ENCODE measurements around the gene GRN. TPM values are rescaled to one million over a fixed set of nuclear protein-coding genes. Genes with fewer than 3 reads are reported as not detected.
A peak's percentile ranks its signal among the peaks of the same experiment; 100 is the strongest.
"Not testable (repeated sequence)": the region's sequence is repeated elsewhere in the genome, so short reads cannot be mapped to it uniquely, and the experiment has no call there.

The GRN gene
- total RNA-seq, 1 donor from 2014 or later: 169 TPM

DNA sequence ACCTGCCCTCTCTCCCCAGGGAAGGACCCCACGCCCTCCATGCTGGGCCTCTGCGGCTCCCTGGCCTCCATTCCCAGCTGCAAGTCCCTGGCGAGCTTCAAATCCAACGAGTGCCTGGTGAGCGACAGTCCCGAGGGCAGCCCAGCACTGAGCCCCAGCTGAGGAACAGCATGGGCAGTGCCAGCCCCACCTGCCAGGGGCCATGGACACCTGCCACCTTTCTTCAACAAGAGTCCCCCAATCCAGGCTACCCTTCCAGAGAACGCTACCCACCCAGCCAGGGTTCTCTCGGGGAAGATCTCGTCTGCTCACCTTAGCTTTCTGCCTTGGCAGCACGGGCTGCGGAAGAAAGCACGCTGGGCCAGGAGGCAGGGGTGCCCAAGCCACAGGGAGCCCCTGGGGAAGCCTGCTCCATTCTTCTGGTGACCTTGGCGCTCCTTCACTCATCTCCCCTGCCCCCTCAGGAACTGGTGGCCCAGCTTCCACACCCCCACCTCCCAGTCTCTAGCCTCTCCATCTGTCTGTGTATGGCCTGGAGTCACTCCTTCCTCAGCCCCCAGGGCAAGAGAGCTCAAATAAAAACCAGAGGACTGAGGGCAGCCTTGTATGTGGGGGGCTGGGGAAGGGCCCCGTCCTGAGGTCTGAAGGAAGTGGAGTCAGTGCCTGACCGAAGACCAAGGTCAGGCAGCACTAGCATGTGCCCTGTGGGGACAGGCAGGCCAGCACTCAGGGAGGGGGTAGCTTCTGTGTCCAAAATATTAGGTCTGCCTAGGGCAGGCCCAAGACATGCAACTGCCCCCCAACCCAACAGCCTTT lies 26.8 kb upstream of the GRN start:
- DNase-seq (ENCODE audit: low spot score): no peak
- ATAC-seq: no peak

DNA sequence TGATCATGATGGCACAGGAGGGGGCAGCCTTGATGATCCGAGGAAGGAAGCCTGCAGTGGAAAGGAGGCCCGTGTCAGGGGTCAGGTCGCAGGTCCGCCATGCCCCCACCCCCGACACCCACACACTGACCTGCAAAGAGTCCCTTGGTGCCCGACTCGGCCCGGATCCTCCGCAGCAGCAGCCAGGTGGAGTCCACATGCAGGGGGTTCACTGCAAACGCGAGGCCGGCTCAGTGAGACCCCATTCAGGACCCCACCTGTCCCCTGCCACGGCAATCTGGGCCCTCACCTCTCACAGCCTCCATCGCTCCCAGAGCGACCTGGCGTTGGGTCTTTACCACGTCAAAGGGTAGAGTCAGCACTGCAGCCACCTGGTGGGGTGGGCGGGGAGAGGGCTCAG lies 25.0 kb upstream of the GRN start:
- ATAC-seq: no peak
- no peak for DNase-seq (ENCODE audit: low spot score)
- intact Hi-C loops (cut with DNase I): no loop called here

More for the DNA sequence above, 26.8 kb upstream of the GRN start:
- intact Hi-C loops (cut with DNase I): no loop called here

DNA sequence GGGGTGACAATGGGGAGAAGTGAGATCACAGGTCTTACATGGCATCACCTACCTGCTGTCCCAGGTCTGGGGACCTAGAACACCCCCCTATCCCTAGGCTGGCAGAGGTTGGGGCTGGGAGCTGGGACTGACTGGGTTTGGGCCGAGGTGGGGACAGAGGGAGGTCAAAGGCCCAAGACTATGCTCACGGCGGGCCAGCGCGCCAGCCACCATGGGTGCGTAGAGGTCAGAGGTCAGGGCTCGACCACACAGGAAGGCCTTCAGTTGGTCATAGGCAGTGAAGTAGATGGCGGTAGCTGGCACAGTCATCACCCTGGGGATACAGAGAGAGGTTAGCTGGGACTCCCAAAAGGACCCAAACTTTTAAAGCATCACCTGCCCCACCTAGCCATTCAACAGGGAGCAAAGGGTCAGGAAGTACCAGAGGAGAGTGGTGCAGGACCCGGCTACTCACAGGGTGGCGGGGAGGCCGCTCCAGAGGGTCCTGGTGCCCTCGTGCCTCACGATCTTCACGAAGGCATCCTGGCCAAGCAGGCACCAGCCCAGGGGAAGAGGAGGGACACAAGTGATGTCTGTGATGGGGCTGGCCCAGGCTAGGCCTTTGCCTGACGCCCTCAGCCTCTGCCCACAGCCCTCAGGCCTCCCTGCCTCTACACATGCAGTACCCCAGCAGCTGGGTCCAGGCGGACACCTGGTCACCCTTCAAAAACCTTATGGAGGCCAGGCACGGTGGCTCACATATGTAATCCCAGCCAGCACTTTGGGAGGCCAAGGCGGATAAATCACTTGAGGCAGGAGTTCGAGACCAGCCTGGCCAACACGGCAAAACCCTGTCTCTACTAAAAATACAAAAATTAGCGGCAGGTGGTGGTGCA lies 23.6 kb upstream of the GRN start:
- ATAC-seq: no peak
- DNase-seq (ENCODE audit: low spot score): no peak
- intact Hi-C loops (cut with DNase I): no loop called here

- DNase-seq (ENCODE audit: low spot score) (no peak), ATAC-seq (no peak)
- intact Hi-C loops (cut with DNase I): no loop called here
Measured at GRCh38 chr17:44322236-44322895, 22.7 kb upstream of the GRN start.

DNA sequence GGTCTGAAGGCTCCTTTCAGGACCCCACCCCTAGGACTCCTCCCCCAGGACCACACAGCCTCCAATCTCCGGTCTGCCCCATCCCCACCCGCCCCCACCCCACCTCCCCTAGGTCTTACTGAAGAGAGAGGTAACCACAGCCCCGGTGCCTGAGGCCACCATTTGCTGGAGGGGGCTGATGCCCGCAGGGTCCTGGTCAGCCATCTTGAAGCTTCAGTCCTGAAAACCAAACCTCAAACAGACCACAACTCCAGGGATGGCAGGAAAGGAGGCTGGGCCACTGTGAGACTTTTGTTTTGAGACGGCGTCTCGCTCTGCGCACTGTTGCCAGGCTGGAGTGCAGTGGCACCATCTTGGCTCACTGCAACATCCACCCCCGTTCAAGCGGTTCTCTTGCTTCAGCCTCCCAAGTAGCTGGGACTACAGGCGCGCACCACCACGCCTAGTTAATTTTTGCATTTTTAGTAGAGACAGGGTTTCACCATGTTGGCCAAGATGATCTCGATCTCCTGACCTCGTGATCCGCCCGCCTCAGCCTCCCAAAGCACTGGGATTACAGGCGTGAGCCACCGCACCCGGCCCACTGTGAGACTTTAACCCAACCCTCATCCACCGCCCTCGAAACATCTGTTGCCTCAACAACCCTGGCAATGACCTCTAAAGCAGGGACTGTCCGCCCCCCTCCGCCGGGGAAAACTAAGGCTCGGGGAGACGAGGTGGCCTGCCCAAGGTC lies 21.6 kb upstream of the GRN start:
- no peak for DNase-seq (ENCODE audit: low spot score)
- no peak for ATAC-seq
- intact Hi-C loops (cut with DNase I): no loop called here

DNA sequence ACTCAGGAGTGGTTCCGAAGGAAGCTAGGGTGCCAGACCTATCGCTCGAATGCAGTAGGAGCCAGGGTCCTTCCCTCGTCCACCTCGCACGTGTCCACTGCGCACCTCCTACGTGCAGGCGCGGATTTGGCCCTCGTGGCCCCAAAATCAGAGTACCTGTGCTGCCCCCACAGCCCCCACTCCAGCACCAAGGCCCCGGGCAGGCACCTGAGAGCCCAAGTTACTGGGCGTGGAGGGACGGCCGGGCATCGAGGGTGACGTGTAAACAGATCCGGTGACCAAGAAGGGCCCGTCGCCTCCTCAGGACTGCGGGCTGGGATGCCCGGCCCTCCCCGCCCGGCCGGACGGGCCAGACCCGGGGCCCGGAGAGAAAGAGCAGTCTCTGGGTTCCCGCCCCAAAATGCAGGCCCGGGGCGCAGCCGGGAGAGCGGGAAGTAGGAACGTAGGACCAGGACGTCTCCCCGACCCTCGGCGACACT lies 21.0 kb upstream of the GRN start:
- intact Hi-C loops (cut with DNase I): no loop called here
- no peak for ATAC-seq

DNA sequence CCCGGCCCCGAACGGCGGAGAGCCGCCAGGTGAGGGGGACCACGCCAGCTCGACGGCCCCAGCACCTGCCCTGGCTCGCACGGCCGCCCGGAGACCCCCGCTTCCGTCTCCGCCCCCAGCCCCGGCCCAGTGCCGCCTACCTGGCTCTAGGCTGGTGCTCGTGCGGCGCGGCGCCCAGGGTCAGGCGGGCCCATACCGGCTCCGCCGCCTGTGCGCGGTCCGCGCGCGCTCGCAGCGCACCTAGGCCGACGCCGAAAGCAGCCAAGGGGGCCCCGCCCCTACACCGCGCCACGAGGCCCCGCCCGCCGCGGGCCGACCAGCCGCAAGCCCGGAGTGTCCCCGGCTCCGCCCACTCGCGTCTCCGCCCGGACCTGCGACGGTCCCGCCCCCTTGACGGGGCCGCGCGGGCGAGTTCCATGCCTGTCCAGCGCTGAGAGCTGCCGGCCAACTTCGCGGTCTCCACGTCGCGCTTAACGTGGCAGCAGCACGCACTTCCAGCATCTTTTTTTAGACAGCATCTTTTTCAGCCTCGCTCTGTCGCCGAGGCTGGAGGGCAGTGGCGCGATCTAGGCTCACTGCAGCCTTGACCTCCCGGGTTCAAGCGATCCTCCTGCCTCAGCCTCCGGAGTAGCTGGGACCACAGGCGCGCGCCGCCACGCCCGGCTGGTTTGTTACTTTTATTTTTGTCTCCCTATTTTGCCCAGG lies 20.4 kb upstream of the GRN start, which contains the start of gene SLC25A39:
Gene SLC25A39, minus strand, starts transcription at position 253 of the 705 bp plus-strand sequence. CDS start 1,261 bp downstream, outside the sequence.
- intact Hi-C loops (cut with DNase I): no loop called here
- DNase-seq (ENCODE audit: low spot score) (peak; percentile 97), ATAC-seq (peak; percentile 92)

More for the DNA sequence above, 21.0 kb upstream of the GRN start:
- no peak for DNase-seq (ENCODE audit: low spot score)

DNA sequence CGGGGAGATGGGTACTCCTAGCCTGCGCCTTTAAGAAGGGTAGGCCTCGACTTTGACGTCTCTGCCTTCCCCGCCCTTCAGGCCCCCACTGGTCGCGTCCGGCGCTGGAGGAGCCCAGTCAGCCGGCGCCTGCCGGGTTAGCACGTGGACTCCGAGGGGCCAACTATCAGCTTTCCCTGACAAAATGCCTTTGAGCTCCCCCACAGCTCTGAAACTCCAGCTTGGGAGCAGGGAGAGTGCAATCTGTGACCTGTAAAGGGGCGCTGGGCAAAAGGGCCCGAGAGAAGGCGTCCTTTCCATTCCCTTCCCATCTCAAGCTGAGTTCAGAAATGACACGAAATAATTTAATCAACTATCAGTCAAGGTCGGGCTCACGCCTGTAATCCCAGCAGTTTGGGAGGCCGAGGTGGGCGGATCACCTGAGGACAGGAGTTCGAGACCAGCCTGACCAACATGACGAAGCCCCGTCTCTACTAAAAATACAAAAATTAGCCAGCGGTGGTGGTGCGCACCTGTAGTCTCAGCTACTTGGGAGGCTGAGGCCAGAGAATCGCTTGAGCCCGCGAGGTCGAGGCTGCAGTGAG lies 18.1 kb upstream of the GRN start:
- intact Hi-C loops (cut with DNase I): loop anchor here (2.0 kb wide), 1 partner anchor 116 kb away; no protein-coding TSS in a partner anchor

GRCh38 chr17:44327715-44328449 lies 17.2 kb upstream of the GRN start:
- DNase-seq (ENCODE audit: low spot score): no peak
- no peak for ATAC-seq

More for the DNA sequence above, 18.1 kb upstream of the GRN start:
- DNase-seq (ENCODE audit: low spot score) (peak; percentile 97), ATAC-seq (peak; percentile 93)

GRCh38 chr17:44329516-44329915 lies 15.6 kb upstream of the GRN start:
- DNase-seq (ENCODE audit: low spot score); ATAC-seq; intact Hi-C loops (cut with DNase I): not testable (repeated sequence)

More at GRCh38 chr17:44327715-44328449, 17.2 kb upstream of the GRN start:
- intact Hi-C loops (cut with DNase I): loop anchor here (2.0 kb wide), 1 partner anchor 117 kb away; no protein-coding TSS in a partner anchor

GRCh38 chr17:44330263-44330662 lies 14.8 kb upstream of the GRN start:
- ATAC-seq; DNase-seq (ENCODE audit: low spot score); intact Hi-C loops (cut with DNase I): not testable (repeated sequence)

GRCh38 chr17:44331249-44331760 lies 13.8 kb upstream of the GRN start:
- intact Hi-C loops (cut with DNase I): no loop called here
- ATAC-seq (no peak), DNase-seq (ENCODE audit: low spot score) (no peak)

- no peak for ATAC-seq
- no peak for DNase-seq (ENCODE audit: low spot score)
- intact Hi-C loops (cut with DNase I): no loop called here
Measured at GRCh38 chr17:44333371-44333770, 11.7 kb upstream of the GRN start.

- DNase-seq (ENCODE audit: low spot score) (no peak), ATAC-seq (no peak)
- intact Hi-C loops (cut with DNase I): loop anchor here (2.0 kb wide), 1 partner anchor 26 kb away; no protein-coding TSS in a partner anchor
Measured at GRCh38 chr17:44334315-44334714, 10.8 kb upstream of the GRN start.

- intact Hi-C loops (cut with DNase I): loop anchor here (2.0 kb wide), 1 partner anchor 26 kb away; no protein-coding TSS in a partner anchor
- ATAC-seq: no peak
- no peak for DNase-seq (ENCODE audit: low spot score)
Measured at GRCh38 chr17:44334727-44335126, 10.4 kb upstream of the GRN start.

DNA sequence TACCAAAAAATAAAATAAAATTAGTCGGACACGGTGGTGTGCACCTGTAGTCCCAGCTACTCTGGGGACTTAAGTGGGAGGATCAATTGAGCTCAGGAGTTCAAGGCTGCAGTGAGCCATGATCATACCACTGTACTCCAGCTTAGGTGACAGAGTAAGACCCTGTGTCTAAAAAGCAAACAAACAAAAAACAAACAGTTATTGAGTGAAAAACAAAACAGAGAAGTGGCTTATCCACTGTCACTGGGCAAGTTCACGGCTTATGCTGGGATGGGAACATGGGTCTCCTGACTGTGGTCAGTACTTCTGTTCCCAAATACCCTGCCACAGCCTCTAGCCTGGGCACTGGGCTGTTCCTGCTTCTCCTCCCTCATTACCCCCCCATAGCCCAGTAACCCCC lies 9.5 kb upstream of the GRN start:
- intact Hi-C loops (cut with DNase I): loop anchor here (2.0 kb wide), 1 partner anchor 25 kb away; no protein-coding TSS in a partner anchor
- no peak for DNase-seq (ENCODE audit: low spot score)
- peak; percentile 29 for ATAC-seq

Measured in sciatic nerve (tissue), 2 donors.